ENCODE results near the gene SDHA.

SDHA gene

GRCh38 chr5:306011-306805, 88.1 kb downstream of the SDHA start:
- Histone ChIP-seq H3K4me3 (replicated peaks; ENCODE audit: low read depth, low read length) (no peak overlapping the region), H3K27me3 (replicated peaks; ENCODE audit: control insufficient read depth, insufficient read depth, low read length) (no peaks in the 10 kb centered on the region), H3K36me3 (ENCODE audit: control insufficient read depth, insufficient read depth, low read length) (peaks cover 24% of the 10 kb centered on the region)
- TF ChIP-seq, protein P1, sequence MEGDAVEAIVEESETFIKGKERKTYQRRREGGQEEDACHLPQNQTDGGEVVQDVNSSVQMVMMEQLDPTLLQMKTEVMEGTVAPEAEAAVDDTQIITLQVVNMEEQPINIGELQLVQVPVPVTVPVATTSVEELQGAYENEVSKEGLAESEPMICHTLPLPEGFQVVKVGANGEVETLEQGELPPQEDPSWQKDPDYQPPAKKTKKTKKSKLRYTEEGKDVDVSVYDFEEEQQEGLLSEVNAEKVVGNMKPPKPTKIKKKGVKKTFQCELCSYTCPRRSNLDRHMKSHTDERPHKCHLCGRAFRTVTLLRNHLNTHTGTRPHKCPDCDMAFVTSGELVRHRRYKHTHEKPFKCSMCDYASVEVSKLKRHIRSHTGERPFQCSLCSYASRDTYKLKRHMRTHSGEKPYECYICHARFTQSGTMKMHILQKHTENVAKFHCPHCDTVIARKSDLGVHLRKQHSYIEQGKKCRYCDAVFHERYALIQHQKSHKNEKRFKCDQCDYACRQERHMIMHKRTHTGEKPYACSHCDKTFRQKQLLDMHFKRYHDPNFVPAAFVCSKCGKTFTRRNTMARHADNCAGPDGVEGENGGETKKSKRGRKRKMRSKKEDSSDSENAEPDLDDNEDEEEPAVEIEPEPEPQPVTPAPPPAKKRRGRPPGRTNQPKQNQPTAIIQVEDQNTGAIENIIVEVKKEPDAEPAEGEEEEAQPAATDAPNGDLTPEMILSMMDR (IDR thresholded peaks at IDR 0.05; ENCODE audit: insufficient read depth, low read length, poor library complexity, severe bottlenecking): no peak
- no peak for DNase-seq (ENCODE audit: extremely low read depth, insufficient read length)

All from GM06990 (cell line).